ENCODE measurements around the gene ZNF2.

The ZNF2 gene

DNA sequence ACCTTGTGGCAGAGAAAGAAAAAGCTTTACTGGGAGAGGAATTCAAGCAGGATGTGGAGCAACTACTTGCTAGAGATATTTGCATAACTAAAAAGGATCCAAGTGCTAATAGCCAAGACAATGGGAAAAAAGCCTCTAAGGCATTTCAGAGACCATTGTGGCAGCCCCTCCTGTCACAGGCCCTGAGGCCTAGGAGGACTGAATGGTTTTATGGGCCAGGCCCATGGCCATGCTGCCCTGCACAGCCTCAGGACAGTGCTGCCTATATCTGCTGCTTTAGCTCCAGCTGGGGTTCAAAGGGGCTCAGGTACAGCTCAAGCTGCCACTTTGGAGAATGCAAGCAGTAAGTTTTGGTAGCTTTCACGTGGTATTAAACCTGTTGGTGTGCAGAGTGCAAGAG is 26.9 kb upstream of the ZNF2 start:
- H3K4me3 ChIP-seq (ENCODE audit: low read length), result no peak overlapping the region
- H3K9ac ChIP-seq (ENCODE audit: low read length), result no peak overlapping the region
- TF ChIP-seq EZH2phosphoT487 (IDR thresholded peaks at IDR 0.05; ENCODE audit: low read depth), result no peak
- TF ChIP-seq, protein P1, sequence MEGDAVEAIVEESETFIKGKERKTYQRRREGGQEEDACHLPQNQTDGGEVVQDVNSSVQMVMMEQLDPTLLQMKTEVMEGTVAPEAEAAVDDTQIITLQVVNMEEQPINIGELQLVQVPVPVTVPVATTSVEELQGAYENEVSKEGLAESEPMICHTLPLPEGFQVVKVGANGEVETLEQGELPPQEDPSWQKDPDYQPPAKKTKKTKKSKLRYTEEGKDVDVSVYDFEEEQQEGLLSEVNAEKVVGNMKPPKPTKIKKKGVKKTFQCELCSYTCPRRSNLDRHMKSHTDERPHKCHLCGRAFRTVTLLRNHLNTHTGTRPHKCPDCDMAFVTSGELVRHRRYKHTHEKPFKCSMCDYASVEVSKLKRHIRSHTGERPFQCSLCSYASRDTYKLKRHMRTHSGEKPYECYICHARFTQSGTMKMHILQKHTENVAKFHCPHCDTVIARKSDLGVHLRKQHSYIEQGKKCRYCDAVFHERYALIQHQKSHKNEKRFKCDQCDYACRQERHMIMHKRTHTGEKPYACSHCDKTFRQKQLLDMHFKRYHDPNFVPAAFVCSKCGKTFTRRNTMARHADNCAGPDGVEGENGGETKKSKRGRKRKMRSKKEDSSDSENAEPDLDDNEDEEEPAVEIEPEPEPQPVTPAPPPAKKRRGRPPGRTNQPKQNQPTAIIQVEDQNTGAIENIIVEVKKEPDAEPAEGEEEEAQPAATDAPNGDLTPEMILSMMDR (IDR thresholded peaks at IDR 0.05; ENCODE audit: low read depth, low read length), result no peak
- H3K27me3 ChIP-seq (ENCODE audit: low read depth, low read length), result no peaks in the 10 kb centered on the region
- no peak overlapping the region for H3K4me2 ChIP-seq (ENCODE audit: low read length)
- no peak overlapping the region for H3K27ac ChIP-seq (ENCODE audit: low read length)
- 0 out of 2 replicates have a peak, but pooled peaks cover 2% of the 10 kb centered on the region for H3K9me3 ChIP-seq (ENCODE audit: insufficient read depth, low read length)
- peaks cover 4% of the 10 kb centered on the region for H3K36me3 ChIP-seq (replicated peaks; ENCODE audit: low read depth, low read length)
- H4K20me1 ChIP-seq (ENCODE audit: insufficient read depth, low read length), result no peaks in the 10 kb centered on the region
- H3K79me2 ChIP-seq (ENCODE audit: low read length), result no peaks in the 10 kb centered on the region
- no peak overlapping the region for H2AFZ ChIP-seq (ENCODE audit: low read depth, low read length)
- no peaks in the 10 kb centered on the region for H3K4me1 ChIP-seq (ENCODE audit: low read length)

DNA sequence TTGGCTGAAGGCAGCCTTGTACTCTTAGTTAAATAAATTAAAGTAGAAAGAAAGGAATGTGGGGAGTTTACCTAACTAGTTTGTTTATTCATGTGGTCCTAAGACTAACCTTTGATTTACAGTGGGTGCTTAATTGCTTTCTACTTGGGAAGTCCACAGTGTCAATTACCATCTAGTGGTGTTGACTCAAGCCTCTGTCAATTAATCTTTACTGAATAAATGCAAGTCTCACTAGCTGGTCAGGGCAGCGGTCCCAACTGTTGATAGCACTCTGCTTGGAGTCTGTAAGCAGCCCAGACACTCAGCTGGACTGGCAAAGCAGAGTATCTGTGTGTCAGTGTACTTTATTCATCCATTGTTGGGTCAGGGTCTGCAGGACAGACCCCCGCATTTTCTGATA is 21.8 kb upstream of the ZNF2 start:
- Histone ChIP-seq H3K27me3 (ENCODE audit: low read depth, low read length) (no peaks in the 10 kb centered on the region), H3K9me3 (ENCODE audit: insufficient read depth, low read length) (peaks cover 21% of the 10 kb centered on the region)

DNA sequence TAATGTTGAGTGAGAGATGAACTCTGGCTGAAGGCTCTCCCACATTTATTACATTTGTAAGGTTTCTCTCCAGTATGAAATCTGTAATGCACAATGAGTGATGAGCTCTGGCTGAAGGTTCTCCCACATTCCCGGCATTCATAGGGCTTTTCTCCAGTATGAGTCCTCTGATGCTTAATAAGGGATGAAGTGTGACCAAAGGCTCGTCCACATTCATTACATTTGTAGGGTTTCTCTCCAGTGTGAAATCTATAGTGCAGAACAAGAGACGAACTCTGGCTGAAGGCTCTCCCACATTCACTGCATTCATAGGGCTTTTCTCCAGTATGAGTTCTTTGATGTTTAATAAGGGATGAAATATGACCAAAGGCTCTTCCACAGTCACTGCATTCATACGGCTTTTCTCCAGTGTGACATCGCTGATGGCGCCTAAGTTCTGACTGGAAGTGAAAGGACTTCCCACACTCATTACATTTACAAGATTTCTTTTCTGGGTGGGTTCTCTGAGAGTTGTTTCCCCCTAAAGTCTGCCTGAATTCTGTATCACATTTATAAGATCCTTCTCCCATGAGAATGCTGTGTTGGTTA is 16.1 kb upstream of the ZNF2 start:
- H3K4me2 ChIP-seq (ENCODE audit: low read length), result no peak overlapping the region
- peaks cover 52% of the 10 kb centered on the region for H3K9me3 ChIP-seq (ENCODE audit: insufficient read depth, low read length)
- no peaks in the 10 kb centered on the region for H4K20me1 ChIP-seq (ENCODE audit: insufficient read depth, low read length)
- TF ChIP-seq EZH2phosphoT487 (IDR thresholded peaks at IDR 0.05; ENCODE audit: low read depth), result no peak
- H3K4me1 ChIP-seq (ENCODE audit: low read length), result no peaks in the 10 kb centered on the region
- peaks cover 45% of the 10 kb centered on the region for H3K36me3 ChIP-seq (replicated peaks; ENCODE audit: low read depth, low read length)
- H3K27me3 ChIP-seq (ENCODE audit: low read depth, low read length), result no peaks in the 10 kb centered on the region
- no peak overlapping the region for H3K4me3 ChIP-seq (ENCODE audit: low read length)
- no peak overlapping the region for H2AFZ ChIP-seq (ENCODE audit: low read depth, low read length)
- no peaks in the 10 kb centered on the region for H3K79me2 ChIP-seq (ENCODE audit: low read length)
- H3K27ac ChIP-seq (ENCODE audit: low read length), result no peak overlapping the region
- no peak overlapping the region for H3K9ac ChIP-seq (ENCODE audit: low read length)

More for the DNA sequence above, 21.8 kb upstream of the ZNF2 start:
- H3K4me1 ChIP-seq (ENCODE audit: low read length), result no peaks in the 10 kb centered on the region
- no peak overlapping the region for H3K9ac ChIP-seq (ENCODE audit: low read length)
- TF ChIP-seq EZH2phosphoT487 (IDR thresholded peaks at IDR 0.05; ENCODE audit: low read depth), result no peak
- TF ChIP-seq, protein P1 (IDR thresholded peaks at IDR 0.05; ENCODE audit: low read depth, low read length), result no peak
- H4K20me1 ChIP-seq (ENCODE audit: insufficient read depth, low read length), result no peaks in the 10 kb centered on the region
- H3K27ac ChIP-seq (ENCODE audit: low read length), result no peak overlapping the region
- no peaks in the 10 kb centered on the region for H3K79me2 ChIP-seq (ENCODE audit: low read length)
- H3K36me3 ChIP-seq (replicated peaks; ENCODE audit: low read depth, low read length), result peaks cover 5% of the 10 kb centered on the region
- H3K4me2 ChIP-seq (ENCODE audit: low read length), result no peak overlapping the region
- H3K4me3 ChIP-seq (ENCODE audit: low read length), result no peak overlapping the region
- H2AFZ ChIP-seq (ENCODE audit: low read depth, low read length), result no peak overlapping the region

DNA sequence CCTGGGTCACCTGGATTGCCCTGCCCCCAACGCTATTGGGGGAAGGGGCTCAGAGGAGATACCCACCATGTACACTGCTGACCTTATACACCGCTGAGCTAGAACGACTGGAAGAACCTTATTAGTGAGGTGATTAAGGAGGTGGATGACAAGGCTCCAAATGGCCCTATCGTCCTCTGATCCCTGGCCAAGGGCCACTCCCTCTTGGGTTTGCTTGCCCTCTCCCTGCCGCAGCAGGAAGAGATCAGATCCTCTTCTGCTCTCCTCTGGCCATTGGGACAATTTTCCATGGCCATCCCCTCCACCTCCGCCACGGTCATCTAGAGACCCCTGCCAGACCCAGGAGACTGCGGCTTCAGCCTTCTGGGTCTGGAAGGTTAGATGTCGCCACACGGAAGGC is 7.2 kb upstream of the ZNF2 start:
- Histone ChIP-seq H4K20me1 (ENCODE audit: insufficient read depth, low read length) (no peaks in the 10 kb centered on the region), H3K27ac (ENCODE audit: low read length) (no peak overlapping the region), H3K4me1 (ENCODE audit: low read length) (no peaks in the 10 kb centered on the region), H3K36me3 (replicated peaks; ENCODE audit: low read depth, low read length) (peaks cover 12% of the 10 kb centered on the region), H3K9ac (ENCODE audit: low read length) (no peak overlapping the region), H3K9me3 (ENCODE audit: insufficient read depth, low read length) (no peaks in the 10 kb centered on the region), H2AFZ (ENCODE audit: low read depth, low read length) (no peak overlapping the region), H3K79me2 (ENCODE audit: low read length) (no peaks in the 10 kb centered on the region), H3K27me3 (ENCODE audit: low read depth, low read length) (no peaks in the 10 kb centered on the region), H3K4me2 (ENCODE audit: low read length) (no peak overlapping the region), H3K4me3 (ENCODE audit: low read length) (no peak overlapping the region)
- TF ChIP-seq, protein P1 (IDR thresholded peaks at IDR 0.05; ENCODE audit: low read depth, low read length), result no peak
- TF ChIP-seq EZH2phosphoT487 (IDR thresholded peaks at IDR 0.05; ENCODE audit: low read depth), result no peak

Measured in OCI-LY3 (cell line).